PC-9 (cell line): ENCODE measurements around the gene ARID5B.

Source experiments
- CTCF ChIP-seq: fragments of 200-600 bp; sonication (generic); conservative IDR thresholded peaks from 2 replicates; pipeline ENCODE4 v1.6.1; 2017; ENCODE audit warnings: mixed run types, antibody characterized with exemption, mild to moderate bottlenecking, moderate library complexity
- EZH2 ChIP-seq: fragments of 200-600 bp; sonication (generic); IDR thresholded peaks from 2 replicates; pipeline ENCODE4 v1.8.0; 2017; ENCODE audit warnings: antibody characterized with exemption, low read depth

DNA sequence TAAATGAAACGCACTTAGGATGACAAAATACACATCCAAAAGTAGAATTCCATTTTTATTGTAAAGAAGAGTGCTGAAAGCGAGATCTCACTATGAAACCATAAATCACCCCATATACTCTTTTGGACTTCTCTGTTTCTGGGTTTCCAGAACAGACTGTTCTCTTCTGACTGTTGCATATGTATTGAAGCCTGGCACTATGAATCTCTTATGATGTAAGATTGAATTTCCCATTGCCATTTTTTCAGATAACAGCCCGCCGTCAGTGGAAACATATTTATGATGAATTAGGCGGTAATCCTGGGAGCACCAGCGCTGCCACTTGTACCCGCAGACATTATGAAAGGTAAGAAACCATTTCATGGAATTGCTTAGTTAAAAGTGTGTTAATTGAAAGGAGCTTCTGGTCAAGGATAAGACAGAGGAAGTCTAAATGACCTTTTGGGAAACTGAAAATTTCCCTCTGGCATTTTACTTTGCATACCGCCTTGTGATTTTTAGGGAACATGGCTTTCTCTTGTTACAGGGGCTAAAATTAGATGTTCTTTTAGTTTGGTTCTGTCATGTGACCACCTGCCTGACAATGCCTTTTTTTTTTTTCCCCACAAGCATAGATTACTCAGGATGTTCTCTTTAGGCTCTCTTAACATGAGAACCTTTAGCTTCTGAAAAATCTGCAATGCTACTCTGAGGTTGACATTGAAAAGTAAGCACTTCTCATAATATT lies 168.1 kb downstream of the ARID5B start:
- TF ChIP-seq EZH2 (no peak), CTCF (no peak)
